ENCODE measurements around the gene DEFB118. TPM values are rescaled to one million over a fixed set of nuclear protein-coding genes. Genes with fewer than 3 reads are reported as not detected.

DEFB118 gene
- total RNA-seq, 4 donors from 2014 or later, result not detected

DNA sequence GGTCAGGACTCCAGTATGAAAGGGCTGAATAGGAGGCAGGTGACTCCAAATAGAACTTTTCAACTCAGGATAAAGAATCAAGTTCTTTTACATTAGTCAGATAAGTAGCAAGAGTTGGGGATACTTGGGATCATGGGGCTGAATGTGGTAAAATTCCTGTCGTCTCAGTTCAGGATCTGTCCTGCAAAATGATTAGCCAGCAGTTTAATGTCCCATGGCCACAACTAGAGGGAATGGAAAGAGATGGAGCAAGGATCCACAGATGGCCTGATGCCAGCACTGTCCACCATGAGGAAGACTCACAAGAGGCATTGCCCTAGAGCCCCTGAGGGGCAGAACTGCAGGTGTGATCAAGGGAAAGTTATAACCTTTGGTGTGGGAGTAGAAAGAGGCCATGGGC lies 35.5 kb downstream of the DEFB118 start:
- no peaks in the 10 kb centered on the region for H3K36me3 ChIP-seq
- no peak overlapping the region for H3K27ac ChIP-seq
- 61% methylated on average over 1 of the region's 1 CpG for WGBS
- H3K4me3 ChIP-seq, result no peak overlapping the region
- DNase-seq (ENCODE audit: low spot score in 2 of 2), result no peak
- no peaks in the 10 kb centered on the region for H3K9me3 ChIP-seq
- TF ChIP-seq EP300 (IDR thresholded peaks at IDR 0.05), result no peak
- TF ChIP-seq, protein P1, sequence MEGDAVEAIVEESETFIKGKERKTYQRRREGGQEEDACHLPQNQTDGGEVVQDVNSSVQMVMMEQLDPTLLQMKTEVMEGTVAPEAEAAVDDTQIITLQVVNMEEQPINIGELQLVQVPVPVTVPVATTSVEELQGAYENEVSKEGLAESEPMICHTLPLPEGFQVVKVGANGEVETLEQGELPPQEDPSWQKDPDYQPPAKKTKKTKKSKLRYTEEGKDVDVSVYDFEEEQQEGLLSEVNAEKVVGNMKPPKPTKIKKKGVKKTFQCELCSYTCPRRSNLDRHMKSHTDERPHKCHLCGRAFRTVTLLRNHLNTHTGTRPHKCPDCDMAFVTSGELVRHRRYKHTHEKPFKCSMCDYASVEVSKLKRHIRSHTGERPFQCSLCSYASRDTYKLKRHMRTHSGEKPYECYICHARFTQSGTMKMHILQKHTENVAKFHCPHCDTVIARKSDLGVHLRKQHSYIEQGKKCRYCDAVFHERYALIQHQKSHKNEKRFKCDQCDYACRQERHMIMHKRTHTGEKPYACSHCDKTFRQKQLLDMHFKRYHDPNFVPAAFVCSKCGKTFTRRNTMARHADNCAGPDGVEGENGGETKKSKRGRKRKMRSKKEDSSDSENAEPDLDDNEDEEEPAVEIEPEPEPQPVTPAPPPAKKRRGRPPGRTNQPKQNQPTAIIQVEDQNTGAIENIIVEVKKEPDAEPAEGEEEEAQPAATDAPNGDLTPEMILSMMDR (IDR thresholded peaks at IDR 0.05), result no peak
- H3K4me1 ChIP-seq, result no peaks in the 10 kb centered on the region
- peaks cover 2% of the 10 kb centered on the region for H3K27me3 ChIP-seq

DNA sequence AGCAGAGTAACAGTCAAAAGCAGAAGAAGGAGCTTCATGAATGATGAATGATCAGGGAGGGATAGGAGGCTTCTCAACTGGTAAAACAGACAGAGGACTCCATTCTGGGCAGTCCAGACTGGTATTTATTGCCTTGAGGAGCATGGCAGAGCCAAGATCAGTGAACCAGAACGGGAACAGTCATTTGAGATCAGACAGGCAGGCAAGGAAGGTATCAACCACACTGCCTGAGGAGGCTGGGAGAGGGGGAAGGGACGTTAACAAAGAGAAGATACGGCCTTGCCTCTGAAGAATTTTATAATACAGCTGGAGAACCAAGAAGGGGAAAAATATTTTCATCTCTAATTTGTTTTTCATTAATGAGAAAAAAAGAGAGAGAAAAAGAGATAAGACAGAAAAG lies 37.7 kb downstream of the DEFB118 start, which contains the start of gene DEFB121:
Gene DEFB121 (minus strand): TSS at position 101 of the 400 bp plus-strand sequence. CDS start 63 bp downstream, at position 38.
- no peaks in the 10 kb centered on the region for H3K9me3 ChIP-seq
- peaks cover 2% of the 10 kb centered on the region for H3K27me3 ChIP-seq
- no peaks in the 10 kb centered on the region for H3K36me3 ChIP-seq
- TF ChIP-seq POLR2AphosphoS5 (IDR thresholded peaks at IDR 0.05) (no peak), POLR2A (IDR thresholded peaks at IDR 0.05) (no peak), EP300 (IDR thresholded peaks at IDR 0.05) (no peak)
- TF ChIP-seq, protein P1 (IDR thresholded peaks at IDR 0.05), result no peak
- H3K4me3 ChIP-seq, result no peak within 1 kb of the TSS
- H3K27ac ChIP-seq, result no peak within 1 kb of the TSS
- no peaks in the 10 kb centered on the region for H3K4me1 ChIP-seq
- 54% methylated on average over 3 of the region's 3 CpGs for WGBS
- DNase-seq (ENCODE audit: low spot score in 2 of 2), result no peak

DNA sequence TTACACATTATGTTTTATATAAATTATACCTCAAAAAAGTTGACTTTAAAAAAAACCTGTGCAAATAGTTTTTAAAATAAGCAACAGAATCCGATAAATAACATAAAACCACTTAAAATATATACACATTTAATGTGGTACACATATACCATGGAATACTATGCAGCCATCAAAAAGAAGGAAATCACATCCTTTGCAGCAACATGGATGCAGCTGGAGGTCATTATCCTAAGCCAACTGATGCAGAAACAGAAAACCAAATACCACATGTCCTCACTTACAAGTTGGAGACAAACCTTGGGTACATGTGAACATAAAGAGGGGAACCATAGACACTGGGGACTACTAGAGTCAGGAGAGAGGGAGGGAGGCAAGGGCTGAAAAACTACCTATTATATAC lies 41.6 kb downstream of the DEFB118 start:
- H3K9me3 ChIP-seq, result no peaks in the 10 kb centered on the region
- WGBS, result 43% methylated on average over 1 of the region's 1 CpG
- peaks cover 6% of the 10 kb centered on the region for H3K27me3 ChIP-seq
- no peak overlapping the region for H3K4me3 ChIP-seq
- TF ChIP-seq, protein P1 (IDR thresholded peaks at IDR 0.05), result no peak
- TF ChIP-seq POLR2AphosphoS5 (IDR thresholded peaks at IDR 0.05) (no peak), EP300 (IDR thresholded peaks at IDR 0.05) (no peak), POLR2A (IDR thresholded peaks at IDR 0.05) (no peak)
- H3K36me3 ChIP-seq, result no peaks in the 10 kb centered on the region
- no peaks in the 10 kb centered on the region for H3K4me1 ChIP-seq
- DNase-seq (ENCODE audit: low spot score in 2 of 2), result no peak
- no peak overlapping the region for H3K27ac ChIP-seq

DNA sequence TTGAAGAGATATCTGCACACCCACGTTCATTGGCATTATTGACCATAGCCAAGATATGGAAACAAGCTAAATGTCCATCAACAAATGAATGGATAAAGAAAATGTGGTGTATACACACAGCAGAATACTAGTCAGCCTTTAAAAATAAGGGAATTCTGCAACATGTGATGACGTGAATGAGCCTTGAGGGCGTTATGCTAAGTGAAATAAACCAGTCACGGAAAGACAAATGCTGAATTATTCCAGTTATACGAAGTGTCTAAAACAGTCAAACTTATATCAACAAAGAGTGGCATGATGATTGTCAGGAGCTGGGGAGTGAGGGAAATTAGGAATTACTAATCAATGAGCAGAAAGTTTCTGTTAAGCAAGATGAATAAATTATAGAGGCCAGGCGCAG lies 46.0 kb downstream of the DEFB118 start:
- no peaks in the 10 kb centered on the region for H3K9me3 ChIP-seq
- H3K27me3 ChIP-seq, result peaks cover 4% of the 10 kb centered on the region
- TF ChIP-seq EP300 (IDR thresholded peaks at IDR 0.05), result no peak
- TF ChIP-seq, protein P1 (IDR thresholded peaks at IDR 0.05), result no peak
- H3K4me1 ChIP-seq, result no peaks in the 10 kb centered on the region
- no peak overlapping the region for H3K4me3 ChIP-seq
- H3K27ac ChIP-seq, result no peak overlapping the region
- H3K36me3 ChIP-seq, result no peaks in the 10 kb centered on the region
- 73% methylated on average over 6 of the region's 6 CpGs for WGBS
- DNase-seq (ENCODE audit: low spot score in 2 of 2), result no peak

DNA sequence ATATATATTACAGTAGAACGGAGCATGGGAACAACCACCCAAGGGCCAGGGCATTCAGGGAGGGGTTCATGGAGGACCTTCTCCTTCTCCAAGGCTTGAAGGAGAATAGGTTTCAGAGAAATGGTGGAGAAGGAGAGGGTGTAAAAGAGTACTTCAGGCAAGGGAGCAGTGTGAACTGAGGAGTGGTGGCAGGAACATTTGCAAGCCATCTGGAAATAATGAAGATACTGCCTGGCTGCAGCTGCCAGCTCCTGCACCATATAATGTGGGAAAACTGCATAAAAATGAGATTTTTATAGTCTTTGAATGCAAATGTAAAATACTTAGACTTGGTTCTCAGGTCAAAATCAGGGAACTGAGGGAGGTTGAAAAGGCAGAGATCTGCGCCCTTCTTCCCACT lies 47.3 kb downstream of the DEFB118 start:
- no peak overlapping the region for H3K27ac ChIP-seq
- DNase-seq (ENCODE audit: low spot score in 2 of 2), result no peak
- H3K27me3 ChIP-seq, result peaks cover 4% of the 10 kb centered on the region
- no peak overlapping the region for H3K4me3 ChIP-seq
- no peaks in the 10 kb centered on the region for H3K4me1 ChIP-seq
- no peak for TF ChIP-seq POLR2AphosphoS5 (IDR thresholded peaks at IDR 0.05)
- TF ChIP-seq, protein P1 (IDR thresholded peaks at IDR 0.05), result no peak
- TF ChIP-seq POLR2A (IDR thresholded peaks at IDR 0.05), result no peak
- no peak for TF ChIP-seq EP300 (IDR thresholded peaks at IDR 0.05)
- H3K9me3 ChIP-seq, result no peaks in the 10 kb centered on the region
- H3K36me3 ChIP-seq, result no peaks in the 10 kb centered on the region
- WGBS, result 85% methylated on average over 2 of the region's 2 CpGs

All from suprapubic skin (tissue), 4 donors.